NCI-H2171 (cell line): Measurements from ENCODE around the gene TSC22D4.

Source experiments
- DNase-seq: peaks from one replicate; lab custom pipeline; 2025; lab: John Stamatoyannopoulos, UW

The TSC22D4 gene

DNA sequence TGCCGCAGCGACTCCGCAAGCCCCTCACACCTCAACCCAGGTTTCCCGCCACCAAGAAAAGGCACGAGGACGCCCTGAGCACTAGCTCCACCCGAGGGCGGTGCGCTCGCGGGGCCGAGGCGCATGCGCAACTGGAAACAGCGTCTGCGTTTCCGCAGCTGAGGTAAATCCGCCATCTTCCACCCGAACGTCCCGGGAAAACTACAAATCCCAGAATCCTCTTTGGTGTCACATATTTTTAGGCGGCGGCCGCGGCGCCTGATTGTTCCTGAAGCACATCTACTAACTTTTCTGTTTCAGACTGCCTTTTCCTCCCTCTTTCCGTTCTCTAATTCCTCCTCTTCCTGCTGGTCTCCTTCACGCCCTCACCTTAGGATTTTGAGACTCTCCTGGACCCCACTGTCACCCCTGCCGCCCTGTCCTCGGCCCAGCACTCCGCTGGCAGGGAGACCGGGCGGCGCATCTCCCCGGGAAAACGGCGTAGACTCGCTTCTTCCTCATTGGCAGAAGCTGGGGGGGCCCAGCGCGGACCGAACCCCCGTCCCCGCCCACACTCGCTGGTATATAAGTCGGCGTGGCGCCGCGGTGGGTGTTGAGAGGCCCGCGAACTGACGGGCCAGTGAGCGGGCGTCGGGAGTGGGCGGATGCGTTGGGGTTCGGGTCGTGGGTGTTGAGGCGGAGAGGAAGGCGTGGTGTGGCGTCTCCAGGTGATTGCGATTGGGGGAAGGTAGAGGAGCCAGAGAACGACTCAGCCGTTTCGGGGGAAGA lies 50.6 kb downstream of the TSC22D4 start, which contains the start of gene ZCWPW1:
Gene ZCWPW1, minus strand, starts transcription at position 505 of the 768 bp plus-strand sequence. CDS start 8,054 bp downstream, outside the sequence.
- peak; percentile 90 for DNase-seq

- no peak for DNase-seq
Observed at GRCh38 chr7:100427762-100428198, 51.2 kb downstream of the TSC22D4 start.

- DNase-seq, result no peak
Observed at GRCh38 chr7:100426516-100426915, 52.5 kb downstream of the TSC22D4 start.

DNA sequence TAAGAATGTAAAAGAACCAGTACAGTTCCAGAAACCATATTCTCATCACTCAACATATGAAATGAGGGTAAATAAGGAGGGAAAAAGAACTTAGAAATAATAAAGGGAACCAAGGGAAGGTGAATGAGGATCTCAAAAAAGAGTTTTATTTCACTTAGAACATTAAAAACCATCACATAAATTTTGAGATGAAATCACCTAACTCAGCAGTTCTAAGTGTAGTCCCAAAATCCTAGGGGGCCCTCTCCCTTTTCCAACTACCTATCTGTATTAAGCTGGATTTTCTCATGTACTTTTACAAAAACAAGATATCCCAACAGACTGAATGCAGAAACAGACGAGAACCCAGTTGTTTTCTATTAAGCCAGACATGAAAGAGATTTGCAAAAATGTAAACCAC lies 53.7 kb downstream of the TSC22D4 start:
- no peak for DNase-seq

GRCh38 chr7:100423315-100423714 lies 55.7 kb downstream of the TSC22D4 start:
- no peak for DNase-seq

GRCh38 chr7:100419660-100420226 lies 59.3 kb downstream of the TSC22D4 start:
- no peak for DNase-seq

DNA sequence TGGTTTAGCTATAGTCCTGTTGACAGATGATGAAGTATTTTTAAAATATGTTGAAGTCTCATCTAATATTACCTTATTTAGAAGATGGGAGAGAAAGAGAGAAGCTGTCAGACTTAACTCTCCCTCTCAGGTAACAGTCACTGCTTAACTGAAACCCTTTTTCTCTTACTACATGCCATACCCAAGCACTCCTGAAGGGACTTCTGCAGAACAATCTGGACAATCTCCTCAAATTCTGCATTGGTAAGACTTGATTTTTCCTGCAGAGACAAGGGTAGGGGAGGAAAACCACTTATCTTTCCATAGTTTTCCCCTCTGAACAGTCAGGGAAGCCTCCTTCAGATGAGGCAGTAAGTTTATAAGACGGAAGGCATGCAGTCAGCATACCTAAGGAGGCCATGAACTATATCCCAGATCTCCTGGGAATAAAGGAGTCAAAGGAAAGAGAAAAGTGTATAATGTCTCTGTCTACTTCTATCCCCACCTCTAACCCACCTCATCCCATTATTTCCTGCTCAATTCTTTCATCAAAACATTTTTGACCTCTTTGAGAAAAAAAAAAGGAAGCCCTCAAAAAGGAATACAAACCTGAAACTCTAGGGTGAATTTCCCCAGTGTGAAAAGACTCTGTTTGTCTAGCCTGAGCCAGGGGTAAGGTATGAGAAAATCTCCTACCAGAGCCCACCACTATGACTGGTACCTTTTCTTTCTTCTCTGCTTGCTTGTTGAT lies 59.9 kb downstream of the TSC22D4 start:
- no peak for DNase-seq
